IMR-90 (cell line): ENCODE data around the gene SEPSECS.

Experiments
- CEBPB ChIP-seq: IDR thresholded peaks from 2 replicates; pipeline ENCODE4 v1.6.1; 2012; ENCODE audit warnings: low read depth, low read length, improper control_type of control experiment
- MAFK ChIP-seq: IDR thresholded peaks from 2 replicates; pipeline ENCODE4 v1.6.1; 2012; ENCODE audit warnings: low read depth, low read length, improper control_type of control experiment
- MAZ ChIP-seq: IDR thresholded peaks from 2 replicates; pipeline ENCODE4 v1.6.1; 2012; ENCODE audit warnings: low read depth, mild to moderate bottlenecking, low read length, improper control_type of control experiment, moderate library complexity, borderline replicate concordance
- POLR2A ChIP-seq: IDR thresholded peaks from 2 replicates; pipeline ENCODE4 v1.6.1; 2012; ENCODE audit warnings: mild to moderate bottlenecking, low read depth, low read length
- RFX5 ChIP-seq: IDR thresholded peaks from 2 replicates; pipeline ENCODE4 v1.8.0; 2012; ENCODE audit warnings: low read depth, mild to moderate bottlenecking, low read length, moderate library complexity
- SMC3 ChIP-seq: fragments of 150-350 bp; IDR thresholded peaks from 2 replicates; pipeline ENCODE4 v1.6.1; 2016; ENCODE audit warnings: low read depth, mild to moderate bottlenecking, antibody characterized with exemption, low read length, moderate library complexity
- TF ChIP-seq, protein P1 (sequence below): conservative IDR thresholded peaks from 2 replicates; pipeline ENCODE4 v1.5.1; 2012; ENCODE audit warnings: mild to moderate bottlenecking, low read depth, low read length, improper control_type of control experiment
- TF ChIP-seq, protein P2 (sequence below): fragments of 150-350 bp; IDR thresholded peaks from 2 replicates; pipeline ENCODE4 v1.6.1; 2016; ENCODE audit warnings: low read depth, mild to moderate bottlenecking, low read length, moderate library complexity, borderline replicate concordance

- TF ChIP-seq MAZ: peak; percentile 31; the same call in 1 of the 2 replicates
- TF ChIP-seq RFX5: no peak
- TF ChIP-seq, protein P1, sequence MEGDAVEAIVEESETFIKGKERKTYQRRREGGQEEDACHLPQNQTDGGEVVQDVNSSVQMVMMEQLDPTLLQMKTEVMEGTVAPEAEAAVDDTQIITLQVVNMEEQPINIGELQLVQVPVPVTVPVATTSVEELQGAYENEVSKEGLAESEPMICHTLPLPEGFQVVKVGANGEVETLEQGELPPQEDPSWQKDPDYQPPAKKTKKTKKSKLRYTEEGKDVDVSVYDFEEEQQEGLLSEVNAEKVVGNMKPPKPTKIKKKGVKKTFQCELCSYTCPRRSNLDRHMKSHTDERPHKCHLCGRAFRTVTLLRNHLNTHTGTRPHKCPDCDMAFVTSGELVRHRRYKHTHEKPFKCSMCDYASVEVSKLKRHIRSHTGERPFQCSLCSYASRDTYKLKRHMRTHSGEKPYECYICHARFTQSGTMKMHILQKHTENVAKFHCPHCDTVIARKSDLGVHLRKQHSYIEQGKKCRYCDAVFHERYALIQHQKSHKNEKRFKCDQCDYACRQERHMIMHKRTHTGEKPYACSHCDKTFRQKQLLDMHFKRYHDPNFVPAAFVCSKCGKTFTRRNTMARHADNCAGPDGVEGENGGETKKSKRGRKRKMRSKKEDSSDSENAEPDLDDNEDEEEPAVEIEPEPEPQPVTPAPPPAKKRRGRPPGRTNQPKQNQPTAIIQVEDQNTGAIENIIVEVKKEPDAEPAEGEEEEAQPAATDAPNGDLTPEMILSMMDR: no peak
- no peak for TF ChIP-seq MAFK
- TF ChIP-seq, protein P2, sequence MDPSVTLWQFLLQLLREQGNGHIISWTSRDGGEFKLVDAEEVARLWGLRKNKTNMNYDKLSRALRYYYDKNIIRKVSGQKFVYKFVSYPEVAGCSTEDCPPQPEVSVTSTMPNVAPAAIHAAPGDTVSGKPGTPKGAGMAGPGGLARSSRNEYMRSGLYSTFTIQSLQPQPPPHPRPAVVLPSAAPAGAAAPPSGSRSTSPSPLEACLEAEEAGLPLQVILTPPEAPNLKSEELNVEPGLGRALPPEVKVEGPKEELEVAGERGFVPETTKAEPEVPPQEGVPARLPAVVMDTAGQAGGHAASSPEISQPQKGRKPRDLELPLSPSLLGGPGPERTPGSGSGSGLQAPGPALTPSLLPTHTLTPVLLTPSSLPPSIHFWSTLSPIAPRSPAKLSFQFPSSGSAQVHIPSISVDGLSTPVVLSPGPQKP: no peak
- no peak for TF ChIP-seq SMC3
- no peak for TF ChIP-seq POLR2A
- no peak for TF ChIP-seq CEBPB
Measured at GRCh38 chr4:25113915-25114904, 46.0 kb downstream of the SEPSECS start.
